ENCODE results near the gene PHF21A.

GRCh38 chr11:46048198-46048597 is 73.1 kb downstream of the PHF21A start:
- TF ChIP-seq CTCF (IDR thresholded peaks at IDR 0.05) (no peak), POLR2A (IDR thresholded peaks at IDR 0.05) (no peak)

All from uterus (tissue), 2 donors.